HCT116 (cell line): ENCODE results near the gene CILP2.

Source experiments
- ELF1 ChIP-seq: IDR thresholded peaks from 2 replicates; pipeline ENCODE4 v1.6.1; 2012; ENCODE audit warnings: low read depth, borderline replicate concordance
- POLR2AphosphoS5 ChIP-seq: IDR thresholded peaks from 2 replicates; pipeline ENCODE4 v1.6.1; 2011; ENCODE audit warnings: mild to moderate bottlenecking, low read depth, low read length, moderate library complexity
- ZNF274 ChIP-seq: fragments of 200-500 bp; sonication (Bioruptor generic); IDR thresholded peaks from 2 replicates; pipeline ENCODE4 v1.6.1; 2014; ENCODE audit warnings: mild to moderate bottlenecking, low read depth, low read length, inconsistent platforms
- TF ChIP-seq, protein P1 (sequence below): IDR thresholded peaks from 2 replicates; pipeline ENCODE4 v1.6.1; 2012
- TF ChIP-seq, protein P2 (sequence below): IDR thresholded peaks from 2 replicates; pipeline ENCODE4 v1.6.1; 2012; ENCODE audit warnings: low read depth

- TF ChIP-seq POLR2AphosphoS5, result no peak
- TF ChIP-seq, protein P1, sequence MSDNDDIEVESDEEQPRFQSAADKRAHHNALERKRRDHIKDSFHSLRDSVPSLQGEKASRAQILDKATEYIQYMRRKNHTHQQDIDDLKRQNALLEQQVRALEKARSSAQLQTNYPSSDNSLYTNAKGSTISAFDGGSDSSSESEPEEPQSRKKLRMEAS, result no peak
- TF ChIP-seq ELF1, result no peak
- no peak for TF ChIP-seq ZNF274
- TF ChIP-seq, protein P2, sequence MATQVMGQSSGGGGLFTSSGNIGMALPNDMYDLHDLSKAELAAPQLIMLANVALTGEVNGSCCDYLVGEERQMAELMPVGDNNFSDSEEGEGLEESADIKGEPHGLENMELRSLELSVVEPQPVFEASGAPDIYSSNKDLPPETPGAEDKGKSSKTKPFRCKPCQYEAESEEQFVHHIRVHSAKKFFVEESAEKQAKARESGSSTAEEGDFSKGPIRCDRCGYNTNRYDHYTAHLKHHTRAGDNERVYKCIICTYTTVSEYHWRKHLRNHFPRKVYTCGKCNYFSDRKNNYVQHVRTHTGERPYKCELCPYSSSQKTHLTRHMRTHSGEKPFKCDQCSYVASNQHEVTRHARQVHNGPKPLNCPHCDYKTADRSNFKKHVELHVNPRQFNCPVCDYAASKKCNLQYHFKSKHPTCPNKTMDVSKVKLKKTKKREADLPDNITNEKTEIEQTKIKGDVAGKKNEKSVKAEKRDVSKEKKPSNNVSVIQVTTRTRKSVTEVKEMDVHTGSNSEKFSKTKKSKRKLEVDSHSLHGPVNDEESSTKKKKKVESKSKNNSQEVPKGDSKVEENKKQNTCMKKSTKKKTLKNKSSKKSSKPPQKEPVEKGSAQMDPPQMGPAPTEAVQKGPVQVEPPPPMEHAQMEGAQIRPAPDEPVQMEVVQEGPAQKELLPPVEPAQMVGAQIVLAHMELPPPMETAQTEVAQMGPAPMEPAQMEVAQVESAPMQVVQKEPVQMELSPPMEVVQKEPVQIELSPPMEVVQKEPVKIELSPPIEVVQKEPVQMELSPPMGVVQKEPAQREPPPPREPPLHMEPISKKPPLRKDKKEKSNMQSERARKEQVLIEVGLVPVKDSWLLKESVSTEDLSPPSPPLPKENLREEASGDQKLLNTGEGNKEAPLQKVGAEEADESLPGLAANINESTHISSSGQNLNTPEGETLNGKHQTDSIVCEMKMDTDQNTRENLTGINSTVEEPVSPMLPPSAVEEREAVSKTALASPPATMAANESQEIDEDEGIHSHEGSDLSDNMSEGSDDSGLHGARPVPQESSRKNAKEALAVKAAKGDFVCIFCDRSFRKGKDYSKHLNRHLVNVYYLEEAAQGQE, result no peak
Observed at GRCh38 chr19:19499272-19499995, 38.6 kb upstream of the CILP2 start.
